Activated T-cell treated with anti-CD3 and anti-CD28 coated beads, Interleukin-2, amount 50 U/mL, for 72 hours (primary cell): ENCODE data around the gene FBXL5. TPM values are rescaled to one million over a fixed set of nuclear protein-coding genes. Genes with fewer than 3 reads are reported as not detected.
"Not testable (repeated sequence)": the region's sequence is repeated elsewhere in the genome, so short reads cannot be mapped to it uniquely, and the experiment has no call there.

Experiments used
- ATAC-seq, 2 donors: fragments of 150-1000 bp; cut with Tn5 transposase; replicated peaks in 1 of 2; 2 replicates each; pipeline ENCODE4 v1.10.0; 2021; ENCODE audit warnings: moderate library complexity in 2 of 2, mild to moderate bottlenecking in 1 of 2
- DNase-seq, 2 donors: peaks; one replicate each; pipeline ENCODE4 v3.0.0; 2021 to 2022; ENCODE audit warnings: mixed read lengths in 1 of 2
- H3K27ac Mint-ChIP-seq: one replicate; pipeline ENCODE4 v1.8.0; 2022; ENCODE audit warnings: mild to moderate bottlenecking, moderate library complexity, mixed read lengths
- H3K27me3 Mint-ChIP-seq: one replicate; pipeline ENCODE4 v1.8.0; 2022; ENCODE audit warnings: low read depth, mixed read lengths
- H3K36me3 Mint-ChIP-seq, 2 donors: one replicate each; pipeline ENCODE4 v1.8.0; 2022; ENCODE audit warnings: mixed read lengths in 2 of 2, mild to moderate bottlenecking in 1 of 2; ENCODE audit not compliant: insufficient read depth in 2 of 2
- H3K4me1 Mint-ChIP-seq: one replicate; pipeline ENCODE4 v1.8.0; 2022; ENCODE audit warnings: low read depth, mixed read lengths
- H3K4me3 Mint-ChIP-seq, 2 donors: one replicate each; pipeline ENCODE4 v1.8.0; 2022; ENCODE audit warnings: mild to moderate bottlenecking in 2 of 2, mixed read lengths in 2 of 2, moderate library complexity in 2 of 2
- H3K9me3 Mint-ChIP-seq, 2 donors: one replicate each; pipeline ENCODE4 v1.8.0; 2022; ENCODE audit warnings: mixed read lengths in 2 of 2
- total RNA-seq, 2 donors: library from RNA; stranded (reverse); gene quantifications; one replicate each; pipeline ENCODE4 v1.2.3, GENCODE V29; 2022

The FBXL5 gene
- total RNA-seq, 2 donors from 2014 or later: 39.5 to 40.5 TPM

DNA sequence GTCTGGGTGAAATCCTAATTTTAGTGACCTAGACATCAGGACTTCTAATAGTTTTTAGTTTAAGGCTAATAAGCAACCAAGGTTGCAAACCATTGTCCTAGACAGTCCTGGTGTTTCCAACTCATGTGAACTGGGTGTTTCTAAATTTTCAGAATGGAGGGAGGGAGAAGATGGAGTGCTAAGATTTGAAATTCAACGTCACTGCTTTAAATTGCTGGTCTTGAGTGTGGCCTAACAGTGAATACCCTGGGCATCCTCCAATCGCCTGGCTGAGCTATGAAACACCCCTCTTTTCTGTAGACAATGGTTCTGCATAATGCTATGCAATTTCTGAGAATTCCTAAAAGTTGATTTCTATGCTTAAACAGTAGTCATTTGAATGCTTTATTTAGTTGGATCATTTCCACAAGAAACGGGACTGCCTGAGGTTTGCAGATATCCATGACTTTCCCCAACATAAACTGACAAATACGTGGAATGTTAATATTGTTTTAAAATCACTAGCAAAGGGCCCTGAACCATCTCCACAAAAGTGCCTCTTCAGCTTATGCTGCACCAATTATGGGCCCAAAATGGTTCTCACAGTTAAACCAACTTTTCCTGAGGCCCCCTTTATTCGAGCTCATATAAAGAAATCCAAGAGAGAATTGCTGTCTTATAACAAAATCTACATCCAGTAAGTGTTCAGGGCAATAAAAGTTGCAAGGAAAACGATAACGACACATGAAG is 1.1 kb downstream of the FBXL5 start:
- Mint-ChIP-seq H3K4me1 (peaks cover 68% of the 10 kb centered on the region), H3K27me3 (no peaks in the 10 kb centered on the region), H3K36me3 (peaks cover 5% of the 10 kb centered on the region in 2 donors), H3K4me3 (peak overlapping the region; percentile 98 to 100), H3K9me3 (no peaks in the 10 kb centered on the region), H3K27ac (peak overlapping the region; percentile 99)
- DNase-seq (no peak), ATAC-seq (no peak)

DNA sequence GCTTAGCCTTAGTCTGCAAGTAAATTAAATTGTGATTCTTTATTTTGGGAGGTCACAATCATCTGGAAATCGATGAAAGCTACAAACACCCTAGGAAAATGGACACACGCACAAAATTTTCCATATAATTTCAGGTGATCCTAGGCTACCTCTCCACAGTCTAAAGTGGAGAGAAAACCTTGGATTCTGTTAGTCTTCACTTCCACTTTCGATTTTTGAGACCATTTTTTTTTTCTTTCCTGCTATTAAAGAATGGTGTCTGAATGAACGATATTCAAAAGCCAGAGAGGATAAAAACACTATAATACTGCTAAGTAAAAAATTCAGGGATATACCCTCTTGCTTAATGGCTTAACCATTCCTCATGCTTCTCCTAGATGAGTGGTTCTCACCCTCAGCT is 1.7 kb downstream of the FBXL5 start:
- ATAC-seq (no peak), DNase-seq (no peak)
- Mint-ChIP-seq H3K27me3 (no peaks in the 10 kb centered on the region), H3K4me1 (peaks cover 68% of the 10 kb centered on the region), H3K9me3 (no peaks in the 10 kb centered on the region), H3K27ac (peak overlapping the region; percentile 99), H3K36me3 (peaks cover 5% of the 10 kb centered on the region in 2 donors), H3K4me3 (peak overlapping the region; percentile 98 to 100)

DNA sequence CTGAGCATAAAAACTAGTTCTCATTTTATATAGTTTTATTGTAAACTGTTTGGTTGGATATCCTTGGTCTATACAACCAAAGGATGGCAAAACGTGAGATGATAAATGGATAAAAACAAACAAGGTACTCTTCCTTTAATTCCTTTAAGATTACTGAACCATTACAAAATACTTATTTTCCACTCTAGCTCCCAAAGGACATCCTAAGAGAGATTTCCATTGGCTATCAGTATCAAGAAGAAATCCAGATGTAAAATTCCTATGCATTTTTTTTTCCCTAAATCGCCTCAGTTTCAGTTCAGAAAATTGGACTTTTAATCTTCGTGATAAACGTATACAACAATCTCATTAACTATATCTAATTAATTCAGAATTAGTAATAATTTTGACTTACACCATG is 2.3 kb downstream of the FBXL5 start:
- DNase-seq (no peak), ATAC-seq (no peak)
- Mint-ChIP-seq H3K9me3 (no peaks in the 10 kb centered on the region), H3K4me3 (peak overlapping the region; percentile 98 to 100), H3K27me3 (no peaks in the 10 kb centered on the region), H3K27ac (peak overlapping the region; percentile 99), H3K4me1 (peaks cover 71% of the 10 kb centered on the region), H3K36me3 (peaks cover 5% of the 10 kb centered on the region in 2 donors)

DNA sequence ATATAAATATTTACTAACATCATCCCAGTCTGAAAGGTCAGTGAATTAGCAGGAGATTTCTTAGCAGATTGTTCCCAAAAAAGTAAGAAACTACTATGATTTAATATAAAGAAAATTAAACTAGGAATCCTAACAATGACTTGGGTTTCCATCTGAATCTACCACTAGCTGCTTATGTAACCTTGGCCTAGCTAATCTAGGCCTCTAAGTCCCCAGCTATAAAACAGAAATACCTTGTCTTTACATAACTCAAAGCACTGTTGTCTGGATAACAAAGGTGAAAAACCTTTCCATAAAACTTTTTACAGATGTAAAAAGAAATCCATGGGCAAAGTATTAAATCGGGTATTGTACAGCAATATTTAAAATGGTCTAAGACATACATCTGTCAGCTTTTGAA is 3.0 kb downstream of the FBXL5 start:
- Mint-ChIP-seq H3K27ac (no peak overlapping the region), H3K27me3 (no peaks in the 10 kb centered on the region), H3K9me3 (no peaks in the 10 kb centered on the region), H3K36me3 (peaks cover 5% of the 10 kb centered on the region in 2 donors), H3K4me1 (peaks cover 71% of the 10 kb centered on the region), H3K4me3 (peak overlapping the region; percentile 15 to 100)
- no peak for DNase-seq
- ATAC-seq: no peak

DNA sequence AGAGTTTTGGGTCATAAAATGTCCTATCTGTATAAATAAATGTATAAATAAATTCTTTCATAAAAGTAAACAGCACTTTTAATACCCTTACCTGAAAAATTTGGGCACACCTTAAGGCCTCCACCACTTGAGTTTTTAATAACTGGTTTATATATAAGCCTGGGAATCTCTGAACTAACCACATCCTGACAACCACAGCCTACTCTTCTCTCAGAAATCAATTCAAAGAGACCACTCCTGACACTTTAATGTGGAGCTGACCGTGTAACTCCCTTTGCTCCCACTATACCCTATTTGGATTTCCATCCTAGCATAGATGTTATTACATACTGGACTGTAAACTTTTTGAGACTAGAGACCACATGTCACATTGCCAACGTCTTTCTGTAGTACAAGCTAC is 3.5 kb downstream of the FBXL5 start:
- Mint-ChIP-seq H3K36me3 (peaks cover 5% of the 10 kb centered on the region in 2 donors), H3K4me1 (peaks cover 71% of the 10 kb centered on the region)

DNA sequence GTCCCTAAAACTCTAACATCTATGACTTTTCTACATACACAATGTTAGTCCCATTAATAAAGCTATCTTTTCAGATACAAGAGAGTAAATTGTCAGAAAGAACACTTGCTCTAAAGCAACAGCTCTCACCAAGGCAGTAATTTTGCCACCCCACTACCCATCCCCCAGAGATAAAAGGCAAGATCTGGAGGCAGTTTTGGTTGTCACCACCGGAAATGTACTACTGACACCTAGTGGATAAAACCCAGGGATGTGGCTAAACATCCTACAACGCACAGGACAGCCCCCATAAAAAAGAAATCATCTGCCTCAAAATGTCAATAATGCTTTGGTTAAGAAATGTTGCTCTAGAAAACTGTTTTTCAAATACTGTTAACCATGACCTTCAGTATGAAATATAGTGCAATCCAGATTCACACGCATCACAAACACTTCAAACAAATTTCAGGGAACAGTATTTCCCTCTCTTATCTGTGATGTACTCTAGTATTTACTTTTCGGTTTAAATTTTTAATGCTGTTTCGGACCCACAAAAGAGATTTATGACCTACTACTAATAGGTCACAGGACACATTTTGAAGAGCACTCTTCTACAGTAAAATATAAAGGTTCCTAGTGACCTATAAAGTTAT is 5.1 kb downstream of the FBXL5 start:
- ATAC-seq: peak; percentile 67 to 70
- DNase-seq: peak; percentile 56 to 63
- peak overlapping the region; percentile 59 to 71 for H3K4me3 Mint-ChIP-seq
- H3K9me3 Mint-ChIP-seq: no peaks in the 10 kb centered on the region
- H3K36me3 Mint-ChIP-seq: peaks cover 3 to 4% of the 10 kb centered on the region in 2 donors
- no peaks in the 10 kb centered on the region for H3K27me3 Mint-ChIP-seq
- peaks cover 62% of the 10 kb centered on the region for H3K4me1 Mint-ChIP-seq
- peak overlapping the region; percentile 66 for H3K27ac Mint-ChIP-seq

More for the DNA sequence above, 3.5 kb downstream of the FBXL5 start:
- ATAC-seq: no peak
- Mint-ChIP-seq H3K4me3 (peak overlapping the region; percentile 29 to 72), H3K27me3 (no peaks in the 10 kb centered on the region), H3K9me3 (no peaks in the 10 kb centered on the region), H3K27ac (no peak overlapping the region)
- no peak for DNase-seq

DNA sequence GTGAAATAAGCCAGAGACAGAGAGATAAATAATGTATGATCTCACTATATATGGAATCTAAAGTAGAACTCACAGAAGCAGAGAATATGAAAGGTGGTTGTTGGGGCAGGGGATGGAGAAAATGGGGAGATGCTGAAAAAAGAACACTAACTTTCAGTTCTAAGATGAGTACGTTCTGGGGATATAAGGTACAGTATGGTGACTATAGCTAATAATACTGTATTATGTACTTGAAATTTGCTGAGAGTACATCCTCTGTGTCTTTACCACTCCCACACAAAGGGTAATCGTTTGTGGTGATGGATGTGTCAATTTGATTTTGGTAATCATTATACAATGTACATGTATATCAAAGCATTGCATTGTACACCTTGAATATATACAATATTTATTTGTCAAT is 6.6 kb downstream of the FBXL5 start:
- no peaks in the 10 kb centered on the region for H3K9me3 Mint-ChIP-seq
- ATAC-seq (no peak), DNase-seq (no peak)
- H3K27ac Mint-ChIP-seq: no peak overlapping the region
- H3K4me1 Mint-ChIP-seq: peaks cover 54% of the 10 kb centered on the region
- H3K27me3 Mint-ChIP-seq: no peaks in the 10 kb centered on the region
- H3K4me3 Mint-ChIP-seq: peak overlapping the region in 1 of 2 donors; percentile 6
- no peaks in the 10 kb centered on the region for H3K36me3 Mint-ChIP-seq

DNA sequence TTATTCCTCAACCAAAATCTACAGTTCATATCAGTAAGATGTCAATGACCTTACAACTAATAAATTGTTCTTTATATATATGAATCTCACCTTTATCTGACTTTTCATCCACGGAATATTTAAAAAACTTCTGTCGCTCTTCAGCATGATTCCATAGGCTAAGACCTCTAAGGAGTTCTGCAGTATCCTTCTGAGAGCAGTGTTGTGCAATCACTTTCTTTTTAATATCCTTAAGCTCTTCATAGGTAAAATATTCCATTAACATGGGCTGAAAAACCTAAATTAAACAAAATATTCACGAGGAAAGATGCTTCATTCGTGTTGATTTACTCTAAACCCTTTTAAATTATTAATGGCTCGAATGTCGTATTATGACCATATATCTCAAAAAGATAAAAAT is 16.7 kb downstream of the FBXL5 start:
- no peak overlapping the region for H3K27ac Mint-ChIP-seq
- no peak overlapping the region for H3K4me3 Mint-ChIP-seq
- H3K9me3 Mint-ChIP-seq: no peaks in the 10 kb centered on the region
- H3K4me1 Mint-ChIP-seq: no peaks in the 10 kb centered on the region
- ATAC-seq: no peak
- H3K27me3 Mint-ChIP-seq: no peaks in the 10 kb centered on the region
- H3K36me3 Mint-ChIP-seq: peaks cover 0 to 13% of the 10 kb centered on the region in 2 donors
- DNase-seq: no peak

DNA sequence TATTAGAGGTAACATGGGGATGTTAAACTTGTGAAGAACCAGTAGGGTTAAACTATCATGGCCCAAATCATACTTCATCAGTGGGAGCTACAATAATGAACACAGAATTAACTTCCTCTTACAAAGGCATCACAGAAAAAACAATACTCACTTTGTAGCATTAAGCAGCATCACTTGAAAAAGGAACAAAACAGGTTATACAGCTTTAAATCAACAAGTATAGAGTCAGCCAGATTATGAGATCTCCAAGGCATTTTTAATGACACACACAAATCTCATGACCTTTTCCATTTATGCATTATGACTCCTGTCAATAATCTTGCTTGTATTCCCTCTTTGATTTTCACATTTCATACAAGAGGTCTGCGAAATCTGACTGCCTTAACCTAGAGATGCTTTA is 18.3 kb downstream of the FBXL5 start:
- no peaks in the 10 kb centered on the region for H3K27me3 Mint-ChIP-seq
- ATAC-seq: no peak
- no peaks in the 10 kb centered on the region for H3K4me1 Mint-ChIP-seq
- H3K4me3 Mint-ChIP-seq: no peak overlapping the region
- peaks cover 10 to 23% of the 10 kb centered on the region in 2 donors for H3K36me3 Mint-ChIP-seq
- no peak for DNase-seq
- H3K27ac Mint-ChIP-seq: no peak overlapping the region
- H3K9me3 Mint-ChIP-seq: peaks cover 0 to 2% of the 10 kb centered on the region in 2 donors

DNA sequence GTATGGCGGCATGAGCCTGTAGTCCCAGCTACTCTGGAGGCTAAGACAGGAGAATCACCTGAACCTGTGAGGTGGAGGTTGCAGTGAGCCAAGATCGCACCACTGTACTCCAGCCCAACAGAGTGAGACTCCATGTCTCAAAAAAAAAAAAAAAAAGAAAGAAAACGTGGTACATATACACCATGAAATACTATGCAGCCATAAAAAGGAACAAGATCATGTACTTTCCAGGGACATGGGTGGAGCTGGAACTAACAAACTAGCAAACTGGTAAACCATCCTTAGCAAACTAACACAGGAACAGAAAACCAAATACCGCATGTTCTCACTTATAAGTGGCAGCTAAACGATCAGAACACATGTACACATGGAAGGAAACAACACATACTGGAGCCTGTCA is 37.8 kb downstream of the FBXL5 start:
- Mint-ChIP-seq H3K4me1 (peaks cover 13% of the 10 kb centered on the region), H3K36me3 (peaks cover 23 to 51% of the 10 kb centered on the region in 2 donors)
- H3K4me3 Mint-ChIP-seq, H3K9me3 Mint-ChIP-seq, H3K27ac Mint-ChIP-seq, H3K27me3 Mint-ChIP-seq, DNase-seq, ATAC-seq: not testable (repeated sequence)

DNA sequence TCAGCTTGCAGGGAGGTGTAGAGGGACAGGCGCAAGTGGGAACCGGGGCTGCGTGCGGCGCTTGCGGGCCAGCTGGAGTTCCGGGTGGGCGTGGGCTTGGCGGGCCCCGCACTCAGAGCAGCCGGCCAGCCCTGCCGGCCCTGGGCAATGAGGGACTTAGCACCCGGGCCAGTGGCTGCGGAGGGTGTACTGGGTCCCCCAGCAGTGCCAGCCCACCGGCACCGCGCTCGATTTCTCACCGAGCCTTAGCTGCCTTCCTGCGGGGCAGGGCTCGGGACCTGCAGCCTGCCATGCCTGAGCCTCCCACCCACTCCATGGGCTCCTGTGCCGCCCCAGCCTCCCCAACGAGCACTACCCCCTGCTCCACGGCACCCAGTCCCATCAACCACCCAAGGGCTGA is 40.3 kb downstream of the FBXL5 start:
- not testable (repeated sequence) for H3K27ac Mint-ChIP-seq, ATAC-seq, H3K9me3 Mint-ChIP-seq, H3K4me3 Mint-ChIP-seq, DNase-seq, H3K27me3 Mint-ChIP-seq
- peaks cover 12% of the 10 kb centered on the region for H3K4me1 Mint-ChIP-seq
- H3K36me3 Mint-ChIP-seq: peaks cover 15 to 32% of the 10 kb centered on the region in 2 donors

DNA sequence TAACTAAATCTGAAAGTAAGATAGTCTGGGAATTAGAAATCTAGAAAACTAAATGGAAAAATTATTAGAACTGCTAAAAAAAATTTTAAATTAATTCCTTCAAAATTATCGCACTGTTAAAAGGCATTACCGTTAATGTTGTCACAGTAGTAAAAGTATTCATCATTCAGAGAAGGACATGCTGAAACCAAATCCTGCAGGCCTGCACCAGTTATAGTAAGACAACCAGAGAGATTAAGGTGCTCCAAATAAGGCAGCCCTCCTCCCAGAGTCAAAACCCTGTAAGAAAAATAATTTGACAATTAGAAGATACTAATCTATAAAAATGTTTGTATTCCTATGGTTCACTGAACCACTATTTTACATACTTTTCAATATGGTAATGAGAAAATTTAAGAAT is 43.0 kb downstream of the FBXL5 start:
- H3K9me3 Mint-ChIP-seq: no peaks in the 10 kb centered on the region
- H3K27me3 Mint-ChIP-seq: no peaks in the 10 kb centered on the region
- peaks cover 12% of the 10 kb centered on the region for H3K4me1 Mint-ChIP-seq
- peaks cover 9 to 11% of the 10 kb centered on the region in 2 donors for H3K36me3 Mint-ChIP-seq
- H3K27ac Mint-ChIP-seq: no peak overlapping the region
- H3K4me3 Mint-ChIP-seq: no peak overlapping the region
- DNase-seq (no peak), ATAC-seq (no peak)

DNA sequence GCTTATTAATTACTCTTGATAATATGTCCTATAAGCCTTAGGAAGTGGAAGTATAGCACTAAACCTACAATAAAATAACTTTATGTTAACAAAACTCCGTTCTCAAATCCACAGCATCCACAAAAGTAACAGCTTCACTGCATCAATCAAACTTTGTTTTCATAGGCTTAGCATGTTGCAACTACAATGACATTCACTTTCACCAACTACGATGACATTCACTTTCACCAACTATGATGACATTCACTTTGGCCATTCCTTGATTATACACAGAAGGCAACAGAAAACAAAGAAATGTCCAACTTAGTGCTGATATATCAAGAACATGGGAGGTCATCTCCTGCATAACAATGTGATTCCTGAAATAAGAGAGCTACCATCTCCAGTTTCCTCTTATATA is 44.3 kb downstream of the FBXL5 start:
- Mint-ChIP-seq H3K4me1 (peaks cover 4% of the 10 kb centered on the region), H3K27ac (no peak overlapping the region), H3K9me3 (no peaks in the 10 kb centered on the region), H3K36me3 (peaks cover 3% of the 10 kb centered on the region in 2 donors), H3K27me3 (no peaks in the 10 kb centered on the region), H3K4me3 (no peak overlapping the region)
- DNase-seq: no peak
- ATAC-seq: no peak
